GM18507 (cell line): ENCODE results near the gene ZP2.
"Not testable (repeated sequence)": the region's sequence is repeated elsewhere in the genome, so short reads cannot be mapped to it uniquely, and the experiment has no call there.

Experiments
- DNase-seq: peaks from one replicate; pipeline ENCODE4 v3.0.0; 2011; ENCODE audit warnings: low read depth; ENCODE audit not compliant: insufficient read length; ENCODE audit errors: extremely low spot score
- FAIRE-seq: peaks from 2 replicates; lab custom pipeline; 2011; peaks lifted over from hg19 to GRCh38; lab: Jason Lieb, UNC

Gene ZP2

DNA sequence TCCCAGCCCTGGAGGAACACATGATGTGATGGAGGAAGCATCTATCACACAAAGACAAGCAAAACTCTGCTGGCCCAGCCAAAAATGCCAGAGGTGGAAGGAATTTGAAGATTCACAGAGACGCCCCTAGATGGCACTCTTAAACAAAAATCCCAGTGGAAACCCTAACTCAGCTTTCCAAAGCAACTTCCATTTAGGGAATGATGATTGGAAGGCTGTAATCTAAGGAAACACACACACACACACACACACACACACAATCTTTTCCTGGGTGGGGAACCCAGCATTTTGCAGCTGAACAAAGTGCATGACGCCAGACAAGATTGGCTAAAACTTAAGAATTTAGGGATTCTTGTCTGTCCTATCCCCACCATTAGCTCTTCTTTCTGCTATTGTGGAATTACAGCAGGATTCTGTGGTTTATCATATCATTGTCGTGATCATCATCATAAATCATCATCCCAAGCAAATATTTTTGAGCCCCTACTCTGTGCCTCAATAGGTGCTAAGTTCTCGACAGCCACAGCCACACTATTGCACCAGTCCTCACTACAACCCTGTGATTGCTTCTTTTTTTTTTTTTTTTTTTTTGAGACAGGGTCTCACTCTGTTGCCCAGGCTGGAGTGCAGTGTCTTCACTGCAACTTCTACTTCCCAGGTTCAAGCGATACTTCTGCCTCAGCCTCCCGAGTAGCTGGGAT is 54.5 kb downstream of the ZP2 start:
- FAIRE-seq (peak; percentile 58), DNase-seq (peak; percentile 28)

DNA sequence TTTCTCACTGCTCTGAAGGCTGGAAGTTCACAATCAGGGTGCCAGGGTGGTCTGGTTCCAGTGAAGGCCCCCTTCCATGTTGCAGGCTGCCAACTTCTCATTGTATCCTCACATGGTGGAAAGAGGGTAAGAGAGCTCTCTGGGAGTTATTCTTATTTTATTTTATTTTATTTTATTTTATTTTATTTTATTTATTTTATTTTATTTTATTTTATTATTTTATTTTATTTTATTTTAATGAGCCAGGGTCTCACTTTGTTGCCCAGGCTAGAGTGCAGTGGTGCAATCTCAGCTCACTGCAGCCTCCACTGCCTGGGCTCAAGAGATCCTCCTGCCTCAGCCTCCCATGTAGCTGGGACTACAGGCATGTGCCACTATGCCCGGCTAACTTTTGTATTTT is 55.4 kb downstream of the ZP2 start:
- not testable (repeated sequence) for FAIRE-seq, DNase-seq

DNA sequence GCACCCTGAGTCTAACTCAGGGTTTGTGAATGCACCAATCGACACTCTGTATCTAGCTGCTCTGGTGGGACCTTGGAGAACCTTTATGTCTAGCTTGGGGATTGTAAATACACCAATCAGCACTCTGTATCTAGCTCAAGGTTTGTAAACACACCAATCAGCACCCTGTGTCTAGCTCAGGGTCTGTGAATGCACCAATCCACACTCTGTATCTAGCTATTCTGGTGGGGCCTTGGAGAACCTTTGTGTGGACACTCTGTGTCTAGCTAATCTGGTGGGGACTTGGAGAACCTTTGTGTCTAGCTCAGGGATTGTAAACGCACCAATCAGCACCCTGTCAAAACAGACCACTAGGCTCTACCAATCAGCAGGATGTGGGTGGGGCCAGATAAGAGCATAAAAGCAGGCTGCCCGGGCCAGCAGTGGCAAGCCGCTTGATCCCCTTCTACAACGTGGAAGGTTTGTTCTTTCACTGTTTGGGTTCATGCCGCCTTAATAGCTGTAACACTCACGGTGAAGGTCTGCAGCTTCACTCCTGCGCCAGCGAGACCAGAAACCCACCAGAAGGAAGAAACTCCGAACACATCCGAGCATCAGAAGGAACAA is 58.1 kb downstream of the ZP2 start:
- FAIRE-seq, DNase-seq: not testable (repeated sequence)

DNA sequence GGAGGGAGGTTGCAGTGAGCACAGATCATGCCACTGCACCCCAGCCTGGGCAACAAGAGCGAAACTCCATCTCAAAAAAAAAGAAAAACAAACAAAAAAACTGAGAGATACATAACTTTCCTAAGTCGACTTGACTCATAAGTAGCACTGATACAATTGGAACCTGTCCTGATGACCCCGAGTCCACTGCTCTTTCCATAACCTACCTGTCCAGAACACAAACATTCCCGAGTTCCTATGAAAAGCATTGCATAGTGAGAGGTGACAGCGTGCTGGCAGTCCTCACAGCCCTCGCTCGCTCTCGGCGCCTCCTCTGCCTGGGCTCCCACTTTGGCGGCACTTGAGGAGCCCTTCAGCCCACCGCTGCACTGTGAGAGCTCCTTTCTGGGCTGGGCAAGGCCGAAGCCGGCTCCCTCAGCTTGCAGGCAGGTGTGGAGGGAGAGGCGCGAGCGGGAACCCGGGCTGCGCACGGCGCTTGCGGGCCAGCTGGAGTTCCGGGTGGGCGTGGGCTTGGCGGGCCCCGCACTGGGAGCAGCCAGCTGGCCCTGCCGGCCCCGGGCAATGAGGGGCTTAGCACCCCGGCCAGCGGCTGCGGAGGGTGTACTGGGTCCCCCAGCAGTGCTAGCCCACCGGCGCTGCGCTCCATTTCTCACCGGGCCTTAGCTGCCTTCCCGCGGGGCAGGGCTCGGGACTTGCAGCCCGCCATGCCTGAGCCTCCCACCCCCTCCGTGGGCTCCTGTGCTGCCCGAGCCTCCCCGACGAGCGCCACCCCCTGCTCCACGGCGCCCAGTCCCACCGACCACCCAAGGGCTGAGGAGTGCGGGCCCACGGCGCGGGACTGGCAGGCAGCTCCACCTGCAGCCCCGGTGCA is 59.0 kb downstream of the ZP2 start:
- FAIRE-seq, result not testable (repeated sequence)

DNA sequence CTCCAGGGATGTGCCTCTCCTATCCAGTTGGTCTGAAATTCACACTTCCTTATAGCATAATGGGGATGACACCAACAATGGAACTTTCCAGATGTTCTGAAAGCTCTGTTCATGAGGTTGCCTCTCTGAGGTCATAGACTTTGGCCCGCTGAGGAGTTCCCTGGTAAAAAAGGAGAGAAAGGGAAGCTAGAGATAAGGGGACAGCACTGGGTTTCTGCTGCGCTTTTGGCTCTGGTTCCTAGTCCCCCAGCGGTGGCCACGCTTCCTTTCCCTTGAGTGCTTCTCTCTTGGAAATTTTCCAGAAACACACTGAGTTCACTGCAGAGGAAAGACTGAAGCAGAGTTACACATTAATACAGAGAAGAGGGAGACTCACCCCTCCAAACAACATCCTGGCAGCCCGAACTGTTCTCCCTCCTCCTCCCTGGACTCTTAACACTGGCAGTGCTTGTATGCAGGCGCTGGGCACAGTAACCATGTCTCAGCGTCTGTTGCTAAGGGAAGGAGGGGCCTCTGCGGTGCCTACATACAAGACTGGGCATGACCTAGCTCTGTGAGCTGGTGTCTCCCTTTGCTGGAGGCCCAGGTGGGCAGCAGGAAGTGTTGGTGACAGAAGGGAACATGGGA is 60.9 kb downstream of the ZP2 start, which contains the start of gene DNAH3:
DNAH3 (minus strand) TSS at position 472 of the 627 bp plus-strand sequence. CDS start 527 bp downstream, outside the sequence.
- DNase-seq, result no peak
- no peak for FAIRE-seq

More for the DNA sequence above, 59.0 kb downstream of the ZP2 start:
- DNase-seq, result not testable (repeated sequence)
